WTC11 (cell line): ENCODE results near the gene LRIG1. TPM values are rescaled to one million over a fixed set of nuclear protein-coding genes. Genes with fewer than 3 reads are reported as not detected.

Experiments
- ATAC-seq: fragments of 200-7000 bp; cut with Tn5 transposase; 2 replicates; pipeline ENCODE4 v1.10.0; 2021; ENCODE audit warnings: mild to moderate bottlenecking, moderate library complexity
- CTCF ChIA-PET: fragments of 300-600 bp; sonication (Branson Sonifier 250); formaldehyde crosslinking; loops from one replicate; lab custom pipeline; 2021; ENCODE audit warnings: antibody characterized with exemption; lab: Charles Lee
- POLR2A ChIA-PET: fragments of 350-600 bp; sonication (Branson Sonifier 250); formaldehyde crosslinking; loops from one replicate; lab custom pipeline; 2021; ENCODE audit warnings: antibody characterized with exemption; lab: Charles Lee
- DNase-seq: peaks from one replicate; pipeline ENCODE4 v3.0.0; 2021; ENCODE audit warnings: low spot score
- H3K27ac Mint-ChIP-seq: 2 replicates; pipeline ENCODE4 v1.8.0; 2021; ENCODE audit warnings: mixed read lengths
- H3K27me3 Mint-ChIP-seq: 2 replicates; pipeline ENCODE4 v1.8.0; 2021; ENCODE audit warnings: low read depth, mild to moderate bottlenecking, moderate library complexity, mixed read lengths
- H3K36me3 Mint-ChIP-seq: 2 replicates; pipeline ENCODE4 v1.8.0; 2021; ENCODE audit warnings: mixed read lengths
- H3K4me1 Mint-ChIP-seq: 2 replicates; pipeline ENCODE4 v1.8.0; 2022; ENCODE audit warnings: mixed read lengths
- H3K4me3 Mint-ChIP-seq: 2 replicates; pipeline ENCODE4 v1.8.0; 2021; ENCODE audit warnings: mild to moderate bottlenecking, moderate library complexity, mixed read lengths
- H3K9me3 Mint-ChIP-seq: 2 replicates; pipeline ENCODE4 v1.8.0; 2021; ENCODE audit warnings: mixed read lengths
- CBFB ChIP-seq: sonication (generic); formaldehyde crosslinking; IDR thresholded peaks from 2 replicates; pipeline ENCODE4 v1.8.1; 2022; ENCODE audit warnings: mild to moderate bottlenecking, low read depth, missing genetic modification reagents
- CTCF ChIP-seq: fragments of 200-600 bp; IDR thresholded peaks from 2 replicates; pipeline ENCODE4 v1.8.0; 2022; ENCODE audit warnings: antibody characterized with exemption
- ELF4 ChIP-seq: sonication (generic); formaldehyde crosslinking; IDR thresholded peaks from 2 replicates; pipeline ENCODE4 v1.8.1; 2022; ENCODE audit warnings: low read depth, mild to moderate bottlenecking, moderate library complexity, missing genetic modification reagents
- GABPB1 ChIP-seq: sonication (generic); formaldehyde crosslinking; IDR thresholded peaks from 2 replicates; pipeline ENCODE4 v1.8.1; 2023; ENCODE audit warnings: mild to moderate bottlenecking, missing genetic modification reagents
- GTF2I ChIP-seq: fragments of 250-450 bp; sonication (Bioruptor Pico); conservative IDR thresholded peaks from 2 replicates; pipeline ENCODE4 v1.4.0; 2021; ENCODE audit warnings: mild to moderate bottlenecking
- JUN ChIP-seq: sonication (generic); formaldehyde crosslinking; IDR thresholded peaks from 2 replicates; pipeline ENCODE4 v1.8.0; 2023; ENCODE audit warnings: mild to moderate bottlenecking, missing genetic modification reagents
- NFYB ChIP-seq: sonication (generic); formaldehyde crosslinking; conservative IDR thresholded peaks from 2 replicates; pipeline ENCODE4 v1.8.0; 2022; ENCODE audit warnings: low read depth, missing genetic modification reagents
- PRDM15 ChIP-seq: sonication (generic); formaldehyde crosslinking; IDR thresholded peaks from 2 replicates; pipeline ENCODE4 v1.8.0; 2022; ENCODE audit warnings: missing genetic modification reagents
- PREB ChIP-seq: sonication (generic); formaldehyde crosslinking; IDR thresholded peaks from 2 replicates; pipeline ENCODE4 v1.8.1; 2022; ENCODE audit warnings: mild to moderate bottlenecking, missing genetic modification reagents, moderate library complexity, borderline replicate concordance
- SMAD3 ChIP-seq: sonication (generic); formaldehyde crosslinking; IDR thresholded peaks from 2 replicates; pipeline ENCODE4 v1.8.0; 2022; ENCODE audit warnings: missing genetic modification reagents, mild to moderate bottlenecking, borderline replicate concordance
- TEAD1 ChIP-seq: sonication (generic); formaldehyde crosslinking; IDR thresholded peaks from 2 replicates; pipeline ENCODE4 v1.8.0; 2022; ENCODE audit warnings: mild to moderate bottlenecking, missing genetic modification reagents
- ZNF317 ChIP-seq: sonication (generic); formaldehyde crosslinking; IDR thresholded peaks from 2 replicates; pipeline ENCODE4 v1.8.1; 2023; ENCODE audit warnings: low read depth, mild to moderate bottlenecking, moderate library complexity, missing genetic modification reagents, borderline replicate concordance
- ZNF416 ChIP-seq: fragments of 250-450 bp; sonication (Bioruptor Pico); IDR thresholded peaks from 2 replicates; pipeline ENCODE4 v1.9.0; 2021; ENCODE audit warnings: mild to moderate bottlenecking, inconsistent platforms
- total RNA-seq: library from RNA; stranded (reverse); gene quantifications from 3 replicates; pipeline ENCODE4 v1.2.3, GENCODE V29; 2021
- TF ChIP-seq, protein P1 (sequence below): sonication (generic); formaldehyde crosslinking; conservative IDR thresholded peaks from 2 replicates; pipeline ENCODE4 v1.8.1; 2022; ENCODE audit warnings: mild to moderate bottlenecking, missing genetic modification reagents
- TF ChIP-seq, protein P2 (sequence below): sonication (generic); formaldehyde crosslinking; IDR thresholded peaks from 2 replicates; pipeline ENCODE4 v1.8.1; 2022; ENCODE audit warnings: missing genetic modification reagents, borderline replicate concordance
- TF ChIP-seq, protein P3 (sequence below): sonication (generic); formaldehyde crosslinking; IDR thresholded peaks from 2 replicates; pipeline ENCODE4 v1.8.0; 2022; ENCODE audit warnings: mild to moderate bottlenecking, missing genetic modification reagents
- TF ChIP-seq, protein P4 (sequence below): fragments of 250-450 bp; sonication (Bioruptor Pico); conservative IDR thresholded peaks from 2 replicates; pipeline ENCODE4 v1.9.0; 2021; ENCODE audit warnings: mild to moderate bottlenecking

Gene LRIG1
- total RNA-seq, 1 experiment from 2014 or later: 105 TPM

DNA sequence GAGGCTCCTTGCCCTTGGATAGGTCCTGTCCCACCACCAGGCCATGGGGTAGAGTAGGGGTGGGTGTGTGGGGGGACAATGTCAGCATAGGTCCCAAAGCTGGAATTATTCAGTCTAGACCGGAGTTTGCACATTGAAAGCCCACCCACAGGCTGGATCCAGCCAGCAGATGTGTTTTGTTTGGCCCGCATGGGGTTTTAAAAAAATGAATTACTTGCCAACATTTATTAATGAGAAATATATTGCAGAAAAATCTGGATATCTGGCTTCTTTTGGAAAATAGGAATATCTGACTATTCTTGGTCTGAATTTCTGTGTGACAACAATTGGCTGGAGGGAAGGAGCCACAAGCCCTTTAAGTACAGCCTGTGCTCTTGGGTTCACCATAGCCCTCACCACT, 17.3 kb upstream of the LRIG1 start (continued):
- TF ChIP-seq, protein P1, sequence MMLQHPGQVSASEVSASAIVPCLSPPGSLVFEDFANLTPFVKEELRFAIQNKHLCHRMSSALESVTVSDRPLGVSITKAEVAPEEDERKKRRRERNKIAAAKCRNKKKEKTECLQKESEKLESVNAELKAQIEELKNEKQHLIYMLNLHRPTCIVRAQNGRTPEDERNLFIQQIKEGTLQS (CRISPR knock-in tag): no peak
- TF ChIP-seq GABPB1 (no peak), JUN (CRISPR knock-in tag) (no peak), TEAD1 (CRISPR knock-in tag) (no peak)

DNA sequence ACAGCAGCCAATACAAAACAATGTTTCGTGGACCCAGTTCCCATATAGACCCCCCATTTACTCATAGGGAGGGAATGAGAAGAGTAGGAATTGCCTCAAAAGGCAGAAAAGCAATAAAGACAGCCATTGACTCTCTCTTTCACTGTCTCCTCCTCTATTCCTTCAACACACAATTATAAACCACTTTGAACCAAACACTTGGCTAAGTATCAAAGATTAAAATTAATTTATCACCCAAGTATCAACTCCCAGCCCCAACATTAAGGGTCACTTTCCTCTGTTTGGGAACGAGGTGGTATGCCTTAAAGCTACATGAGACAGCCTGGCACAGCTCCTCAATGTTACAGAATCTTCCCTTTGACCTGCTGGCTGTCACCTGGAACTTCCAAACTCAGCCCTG, 16.4 kb upstream of the LRIG1 start:
- H3K36me3 Mint-ChIP-seq: no peaks in the 10 kb centered on the region
- no peak for ATAC-seq
- TF ChIP-seq GTF2I (CRISPR knock-in tag) (no peak), NFYB (CRISPR knock-in tag) (no peak), ELF4 (CRISPR knock-in tag) (no peak), ZNF317 (CRISPR knock-in tag) (no peak), SMAD3 (CRISPR knock-in tag) (no peak), PRDM15 (no peak), CBFB (CRISPR knock-in tag) (no peak), PREB (CRISPR knock-in tag) (no peak), CTCF (no peak), ZNF416 (no peak)
- TF ChIP-seq, protein P2, sequence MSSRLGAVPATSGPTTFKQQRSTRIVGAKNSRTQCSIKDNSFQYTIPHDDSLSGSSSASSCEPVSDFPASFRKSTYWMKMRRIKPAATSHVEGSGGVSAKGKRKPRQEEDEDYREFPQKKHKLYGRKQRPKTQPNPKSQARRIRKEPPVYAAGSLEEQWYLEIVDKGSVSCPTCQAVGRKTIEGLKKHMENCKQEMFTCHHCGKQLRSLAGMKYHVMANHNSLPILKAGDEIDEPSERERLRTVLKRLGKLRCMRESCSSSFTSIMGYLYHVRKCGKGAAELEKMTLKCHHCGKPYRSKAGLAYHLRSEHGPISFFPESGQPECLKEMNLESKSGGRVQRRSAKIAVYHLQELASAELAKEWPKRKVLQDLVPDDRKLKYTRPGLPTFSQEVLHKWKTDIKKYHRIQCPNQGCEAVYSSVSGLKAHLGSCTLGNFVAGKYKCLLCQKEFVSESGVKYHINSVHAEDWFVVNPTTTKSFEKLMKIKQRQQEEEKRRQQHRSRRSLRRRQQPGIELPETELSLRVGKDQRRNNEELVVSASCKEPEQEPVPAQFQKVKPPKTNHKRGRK (CRISPR knock-in tag): no peak
- TF ChIP-seq, protein P3, sequence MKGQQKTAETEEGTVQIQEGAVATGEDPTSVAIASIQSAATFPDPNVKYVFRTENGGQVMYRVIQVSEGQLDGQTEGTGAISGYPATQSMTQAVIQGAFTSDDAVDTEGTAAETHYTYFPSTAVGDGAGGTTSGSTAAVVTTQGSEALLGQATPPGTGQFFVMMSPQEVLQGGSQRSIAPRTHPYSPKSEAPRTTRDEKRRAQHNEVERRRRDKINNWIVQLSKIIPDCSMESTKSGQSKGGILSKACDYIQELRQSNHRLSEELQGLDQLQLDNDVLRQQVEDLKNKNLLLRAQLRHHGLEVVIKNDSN: no peak
- TF ChIP-seq, protein P4, sequence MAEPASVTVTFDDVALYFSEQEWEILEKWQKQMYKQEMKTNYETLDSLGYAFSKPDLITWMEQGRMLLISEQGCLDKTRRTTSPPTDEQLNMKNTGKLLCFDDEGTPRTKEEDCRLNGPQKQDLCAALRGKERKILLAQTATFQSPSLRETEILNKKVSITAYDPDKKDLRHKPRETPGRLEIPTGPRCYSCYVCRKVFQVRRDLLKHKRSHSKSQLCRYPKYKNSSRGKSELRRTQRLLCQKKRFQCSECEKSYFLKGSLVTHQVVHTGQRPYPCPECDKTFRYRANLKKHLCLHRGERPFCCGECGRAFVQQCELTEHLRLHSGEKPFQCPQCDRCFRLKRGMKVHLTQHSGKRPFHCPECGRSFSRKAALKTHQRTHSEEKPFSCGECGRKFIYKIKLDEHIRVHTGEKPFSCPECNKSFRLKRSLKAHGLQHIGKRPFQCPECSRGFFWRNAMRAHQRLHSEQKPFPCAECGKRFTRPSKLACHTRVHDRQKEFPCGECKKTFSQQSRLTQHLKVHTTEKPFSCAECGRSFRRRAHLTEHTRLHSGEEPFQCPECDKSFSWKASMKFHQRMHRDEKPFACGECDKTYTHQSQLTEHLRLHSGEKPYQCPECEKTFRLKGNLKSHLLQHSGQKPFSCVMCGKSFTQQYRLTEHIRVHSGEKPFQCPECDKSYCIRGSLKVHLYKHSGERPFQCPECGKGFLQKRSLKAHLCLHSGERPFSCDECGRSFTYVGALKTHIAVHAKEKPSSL: no peak
- TF ChIP-seq, protein P1 (CRISPR knock-in tag): no peak
- TF ChIP-seq, all 79 proteins: peak for 0
- peaks cover 12% of the 10 kb centered on the region for H3K27me3 Mint-ChIP-seq
- H3K4me3 Mint-ChIP-seq: no peak overlapping the region
- peaks cover 6% of the 10 kb centered on the region; the same call in 1 of the 2 replicates for H3K9me3 Mint-ChIP-seq
- DNase-seq: no peak
- ChIA-PET CTCF (interaction anchor here (0.6 kb wide), 1 partner anchor 116 kb away, joined by 3 read pairs; no protein-coding TSS in a partner anchor), POLR2A (no interaction called here)
- peaks cover 12% of the 10 kb centered on the region for H3K4me1 Mint-ChIP-seq
- H3K27ac Mint-ChIP-seq: no peak overlapping the region
